ENCODE results near the gene ANAPC15. TPM values are rescaled to one million over a fixed set of nuclear protein-coding genes. Genes with fewer than 3 reads are reported as not detected.

The ANAPC15 gene
- total and polyA plus RNA-seq, 2 donors (not counting 1 experiment from before 2014, with no cell fraction given), result 24.8 to 97.2 TPM

DNA sequence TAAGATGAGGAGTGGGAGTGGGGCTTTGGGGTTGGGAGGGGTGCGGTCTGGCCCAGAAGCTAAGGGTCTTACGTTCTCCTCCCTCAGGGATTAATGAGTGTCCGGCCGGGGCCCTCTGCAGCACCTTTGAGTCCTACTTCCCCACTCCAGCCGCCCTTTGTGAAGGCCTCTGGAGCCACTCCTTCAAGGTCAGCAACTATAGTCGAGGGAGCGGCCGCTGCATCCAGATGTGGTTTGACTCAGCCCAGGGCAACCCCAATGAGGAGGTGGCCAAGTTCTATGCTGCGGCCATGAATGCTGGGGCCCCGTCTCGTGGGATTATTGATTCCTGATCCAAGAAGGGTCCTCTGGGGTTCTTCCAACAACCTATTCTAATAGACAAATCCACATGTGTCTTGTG, 27.0 kb upstream of the ANAPC15 start:
- H4K20me1 ChIP-seq (ENCODE audit: control insufficient read depth, extremely low read depth, insufficient read depth, low read length), result no peaks in the 10 kb centered on the region
- H3K36me3 ChIP-seq (ENCODE audit: control insufficient read depth, insufficient read depth, low read length), result no peaks in the 10 kb centered on the region
- no peak overlapping the region for H2AFZ ChIP-seq (ENCODE audit: low read length)
- no peaks in the 10 kb centered on the region for H3K79me2 ChIP-seq (ENCODE audit: control insufficient read depth, insufficient read depth, low read length)
- H3K27ac ChIP-seq (ENCODE audit: insufficient read depth, low read length), result no peak overlapping the region
- no peaks in the 10 kb centered on the region for H3K9me3 ChIP-seq (ENCODE audit: control insufficient read depth, insufficient read depth, low read depth, low read length)
- TF ChIP-seq, protein P1, sequence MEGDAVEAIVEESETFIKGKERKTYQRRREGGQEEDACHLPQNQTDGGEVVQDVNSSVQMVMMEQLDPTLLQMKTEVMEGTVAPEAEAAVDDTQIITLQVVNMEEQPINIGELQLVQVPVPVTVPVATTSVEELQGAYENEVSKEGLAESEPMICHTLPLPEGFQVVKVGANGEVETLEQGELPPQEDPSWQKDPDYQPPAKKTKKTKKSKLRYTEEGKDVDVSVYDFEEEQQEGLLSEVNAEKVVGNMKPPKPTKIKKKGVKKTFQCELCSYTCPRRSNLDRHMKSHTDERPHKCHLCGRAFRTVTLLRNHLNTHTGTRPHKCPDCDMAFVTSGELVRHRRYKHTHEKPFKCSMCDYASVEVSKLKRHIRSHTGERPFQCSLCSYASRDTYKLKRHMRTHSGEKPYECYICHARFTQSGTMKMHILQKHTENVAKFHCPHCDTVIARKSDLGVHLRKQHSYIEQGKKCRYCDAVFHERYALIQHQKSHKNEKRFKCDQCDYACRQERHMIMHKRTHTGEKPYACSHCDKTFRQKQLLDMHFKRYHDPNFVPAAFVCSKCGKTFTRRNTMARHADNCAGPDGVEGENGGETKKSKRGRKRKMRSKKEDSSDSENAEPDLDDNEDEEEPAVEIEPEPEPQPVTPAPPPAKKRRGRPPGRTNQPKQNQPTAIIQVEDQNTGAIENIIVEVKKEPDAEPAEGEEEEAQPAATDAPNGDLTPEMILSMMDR (conservative IDR thresholded peaks at IDR 0.05 in 1 of 2, IDR thresholded peaks at IDR 0.05 in 1 of 2; ENCODE audit: low read depth in 1 of 2, low read length in 2 of 2), result no peak
- no peak for TF ChIP-seq EZH2 (IDR thresholded peaks at IDR 0.05; ENCODE audit: low read length, missing control alignments)
- no peak overlapping the region for H3K4me2 ChIP-seq (ENCODE audit: extremely low read depth, insufficient read depth, low read length)
- no peak overlapping the region for H3K9ac ChIP-seq (ENCODE audit: insufficient read depth, low read length)
- peaks cover 3% of the 10 kb centered on the region for H3K4me1 ChIP-seq (ENCODE audit: control insufficient read depth, extremely low read depth, insufficient read depth, low read length)
- DNase-seq (ENCODE audit: low read depth in 2 of 2), result no peak
- H3K4me3 ChIP-seq (replicated peaks in 1 of 4; ENCODE audit: control extremely low read depth in 1 of 4, insufficient read depth in 1 of 4, low read depth in 3 of 4, low read length in 4 of 4), result no peak overlapping the region
- no peaks in the 10 kb centered on the region for H3K27me3 ChIP-seq (ENCODE audit: control insufficient read depth, insufficient read depth, low read length)

- H3K4me2 ChIP-seq (ENCODE audit: extremely low read depth, insufficient read depth, low read length), result no peak overlapping the region
- no peaks in the 10 kb centered on the region for H3K79me2 ChIP-seq (ENCODE audit: control insufficient read depth, insufficient read depth, low read length)
- H4K20me1 ChIP-seq (ENCODE audit: control insufficient read depth, extremely low read depth, insufficient read depth, low read length), result no peaks in the 10 kb centered on the region
- no peak for DNase-seq (ENCODE audit: low read depth in 2 of 2)
- H2AFZ ChIP-seq (ENCODE audit: low read length), result no peak overlapping the region
- H3K27ac ChIP-seq (ENCODE audit: insufficient read depth, low read length), result no peak overlapping the region
- H3K9me3 ChIP-seq (ENCODE audit: control insufficient read depth, insufficient read depth, low read depth, low read length), result no peaks in the 10 kb centered on the region
- H3K27me3 ChIP-seq (ENCODE audit: control insufficient read depth, insufficient read depth, low read length), result no peaks in the 10 kb centered on the region
- H3K4me3 ChIP-seq (replicated peaks in 1 of 4; ENCODE audit: control extremely low read depth in 1 of 4, insufficient read depth in 1 of 4, low read depth in 3 of 4, low read length in 4 of 4), result no peak overlapping the region
- TF ChIP-seq, protein P1 (conservative IDR thresholded peaks at IDR 0.05 in 1 of 2, IDR thresholded peaks at IDR 0.05 in 1 of 2; ENCODE audit: low read depth in 1 of 2, low read length in 2 of 2), result no peak
- no peak for TF ChIP-seq EZH2 (IDR thresholded peaks at IDR 0.05; ENCODE audit: low read length, missing control alignments)
- no peaks in the 10 kb centered on the region for H3K36me3 ChIP-seq (ENCODE audit: control insufficient read depth, insufficient read depth, low read length)
- H3K9ac ChIP-seq (ENCODE audit: insufficient read depth, low read length), result no peak overlapping the region
- H3K4me1 ChIP-seq (ENCODE audit: control insufficient read depth, extremely low read depth, insufficient read depth, low read length), result no peaks in the 10 kb centered on the region
Observed at GRCh38 chr11:72138821-72139390, 26.4 kb upstream of the ANAPC15 start.

DNA sequence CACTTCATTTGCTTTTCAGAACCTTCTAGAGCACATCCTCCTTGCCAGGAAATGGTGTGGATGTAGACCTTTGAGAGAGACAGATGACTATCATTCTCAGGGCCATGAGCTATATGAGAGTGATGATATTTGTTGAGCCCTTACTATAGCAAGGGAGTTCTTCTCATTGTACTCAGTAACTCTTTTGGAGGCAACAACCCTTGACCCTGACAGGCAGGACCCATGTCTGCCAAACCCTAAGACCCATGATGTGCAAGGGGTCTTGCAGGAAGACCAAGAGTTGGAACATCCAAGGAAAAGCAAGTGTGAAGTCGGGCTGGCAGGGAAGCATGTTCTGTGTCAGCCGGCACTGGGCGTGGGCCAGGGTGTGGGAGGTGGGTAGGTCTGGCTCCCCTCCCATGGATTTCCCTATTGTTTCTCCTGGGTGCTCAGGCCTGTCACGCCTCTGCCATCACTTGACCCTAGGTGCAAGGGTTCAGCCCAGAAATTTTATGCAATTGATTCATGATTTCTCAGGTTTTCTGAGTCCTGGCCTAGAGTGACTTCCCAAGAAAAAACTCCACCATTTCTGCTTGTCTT, 24.3 kb upstream of the ANAPC15 start:
- no peak for DNase-seq (ENCODE audit: low read depth in 2 of 2)
- TF ChIP-seq, protein P1 (conservative IDR thresholded peaks at IDR 0.05 in 1 of 2, IDR thresholded peaks at IDR 0.05 in 1 of 2; ENCODE audit: low read depth in 1 of 2, low read length in 2 of 2), result no peak
- no peak for TF ChIP-seq EZH2 (IDR thresholded peaks at IDR 0.05; ENCODE audit: low read length, missing control alignments)
- Histone ChIP-seq H3K9me3 (ENCODE audit: control insufficient read depth, insufficient read depth, low read depth, low read length) (no peaks in the 10 kb centered on the region), H3K27me3 (ENCODE audit: control insufficient read depth, insufficient read depth, low read length) (no peaks in the 10 kb centered on the region), H3K4me2 (ENCODE audit: extremely low read depth, insufficient read depth, low read length) (no peak overlapping the region), H3K4me3 (replicated peaks in 1 of 4; ENCODE audit: control extremely low read depth in 1 of 4, insufficient read depth in 1 of 4, low read depth in 3 of 4, low read length in 4 of 4) (no peak overlapping the region), H4K20me1 (ENCODE audit: control insufficient read depth, extremely low read depth, insufficient read depth, low read length) (no peaks in the 10 kb centered on the region), H3K79me2 (ENCODE audit: control insufficient read depth, insufficient read depth, low read length) (no peaks in the 10 kb centered on the region), H3K9ac (ENCODE audit: insufficient read depth, low read length) (no peak overlapping the region), H2AFZ (ENCODE audit: low read length) (no peak overlapping the region), H3K27ac (ENCODE audit: insufficient read depth, low read length) (no peak overlapping the region), H3K36me3 (ENCODE audit: control insufficient read depth, insufficient read depth, low read length) (no peaks in the 10 kb centered on the region), H3K4me1 (ENCODE audit: control insufficient read depth, extremely low read depth, insufficient read depth, low read length) (no peaks in the 10 kb centered on the region)
